H1 (cell line): ENCODE results near the gene IGF2BP3. TPM values are rescaled to one million over a fixed set of nuclear protein-coding genes. Genes with fewer than 3 reads are reported as not detected.

Experiments used
- CTCF ChIA-PET: fragments of 300-600 bp; sonication (Branson Sonifier 250); formaldehyde crosslinking; loops from one replicate; lab custom pipeline; 2021; ENCODE audit not compliant: partially characterized antibody; lab: Charles Lee
- POLR2A ChIA-PET: fragments of 300-600 bp; sonication (Branson Sonifier 250); formaldehyde crosslinking; loops from one replicate; lab custom pipeline; 2021; ENCODE audit warnings: inconsistent platforms; ENCODE audit not compliant: partially characterized antibody; lab: Charles Lee
- DNase-seq, 2 experiments: peaks; one replicate each; pipeline versions ENCODE4 v3.0.0 to v3.0.0-alpha.2; 2010 to 2022; ENCODE audit warnings: low spot score in 2 of 2, low read depth in 1 of 2, mixed read lengths in 1 of 2
- FAIRE-seq: peaks from 2 replicates; lab custom pipeline; 2011; peaks lifted over from hg19 to GRCh38; lab: Jason Lieb, UNC
- H2AFZ ChIP-seq: 2 replicates; pipeline ENCODE4 v1.8.1; 2012; ENCODE audit warnings: low read length, inconsistent platforms
- H2AK5ac ChIP-seq: 2 replicates; pipeline ENCODE4 v1.6.1; 2013; ENCODE audit warnings: low read depth, low read length
- H2BK120ac ChIP-seq: replicated peaks from 2 replicates; pipeline ENCODE3; 2013; ENCODE audit warnings: low read depth, low read length, inconsistent platforms
- H2BK12ac ChIP-seq: 2 replicates; pipeline ENCODE4 v1.6.1; 2013; ENCODE audit warnings: low read depth, low read length
- H2BK15ac ChIP-seq: 2 replicates; pipeline ENCODE4 v1.6.1; 2013; ENCODE audit warnings: low read length
- H2BK20ac ChIP-seq: 2 replicates; pipeline ENCODE4 v1.6.1; 2013; ENCODE audit warnings: low read length
- H2BK5ac ChIP-seq: 2 replicates; pipeline ENCODE4 v1.6.1; 2013; ENCODE audit warnings: low read depth, low read length
- H3K14ac ChIP-seq: 2 replicates; pipeline ENCODE4 v1.6.1; 2013; ENCODE audit warnings: inconsistent platforms; ENCODE audit not compliant: insufficient read length
- H3K18ac ChIP-seq: 2 replicates; pipeline ENCODE4 v1.6.1; 2013; ENCODE audit warnings: low read length; ENCODE audit errors: extremely low read depth
- H3K23ac ChIP-seq: 2 replicates; pipeline ENCODE4 v1.6.1; 2013; ENCODE audit warnings: inconsistent platforms; ENCODE audit not compliant: insufficient read length
- H3K23me2 ChIP-seq: 2 replicates; pipeline ENCODE4 v1.6.1; 2013; ENCODE audit warnings: low read depth, low read length
- H3K27ac ChIP-seq: 2 replicates; pipeline ENCODE4 v1.6.1; 2011; ENCODE audit warnings: low read depth, low read length, inconsistent platforms
- H3K27me3 ChIP-seq, 4 experiments: replicated peaks in 1 of 4; 1 replicate in 1 of 4; 2 replicates in 3 of 4; pipeline versions ENCODE4 v1.6.1 to v1.8.1; 2011 to 2013; ENCODE audit warnings: low read length in 3 of 4, mild to moderate bottlenecking in 3 of 4, inconsistent platforms in 2 of 4, mixed read lengths in 2 of 4, moderate library complexity in 1 of 4; ENCODE audit not compliant: control insufficient read depth in 3 of 4, insufficient read depth in 3 of 4; ENCODE audit errors: extremely low read depth in 1 of 4
- H3K36me3 ChIP-seq, 4 experiments: 2 replicates each; pipeline versions ENCODE4 v1.6.1 to v1.8.1; 2011 to 2013; ENCODE audit warnings: mild to moderate bottlenecking in 4 of 4, low read length in 3 of 4, moderate library complexity in 2 of 4, control low read depth in 1 of 4, inconsistent platforms in 1 of 4; ENCODE audit not compliant: insufficient read depth in 4 of 4, control insufficient read depth in 2 of 4
- H3K4ac ChIP-seq: replicated peaks from 2 replicates; pipeline ENCODE3; 2013; ENCODE audit warnings: low read length, low read depth, mixed read lengths, inconsistent platforms; ENCODE audit not compliant: insufficient read length
- H3K4me1 ChIP-seq, 4 experiments: replicated peaks in 1 of 4; 1 replicate in 1 of 4; 2 replicates in 3 of 4; pipeline versions ENCODE4 v1.6.1 to v1.8.1; 2011 to 2013; ENCODE audit warnings: low read length in 3 of 4, inconsistent platforms in 2 of 4, mixed read lengths in 1 of 4; ENCODE audit not compliant: insufficient read depth in 4 of 4, control insufficient read depth in 3 of 4
- H3K4me2 ChIP-seq, 2 experiments: 2 replicates each; pipeline versions ENCODE4 v1.6.1 to v1.8.1; 2011 to 2013; ENCODE audit warnings: low read depth in 2 of 2, low read length in 2 of 2, control low read depth in 1 of 2, inconsistent platforms in 1 of 2, mild to moderate bottlenecking in 1 of 2; ENCODE audit not compliant: insufficient read depth in 1 of 2
- H3K4me3 ChIP-seq, 4 experiments: fragments of 200-600, 300-600 bp in 1 of 4; sonication (generic), shearing (Covaris generic), sonication (Bioruptor Twin) in 1 of 4; 2 replicates each; pipeline versions ENCODE4 v1.5.1 to v1.8.1; 2011 to 2016; ENCODE audit warnings: low read length in 4 of 4, low read depth in 3 of 4, control low read depth in 2 of 4, inconsistent platforms in 2 of 4, mild to moderate bottlenecking in 2 of 4, mixed read lengths in 1 of 4, moderate library complexity in 1 of 4; ENCODE audit not compliant: insufficient read depth in 2 of 4; ENCODE audit errors: extremely low read depth in 1 of 4
- H3K56ac ChIP-seq: replicated peaks from 2 replicates; pipeline ENCODE3; 2013; ENCODE audit warnings: low read depth, mild to moderate bottlenecking, mixed read lengths, low read length, inconsistent platforms; ENCODE audit not compliant: insufficient read length
- H3K79me1 ChIP-seq: 2 replicates; pipeline ENCODE4 v1.6.1; 2013; ENCODE audit warnings: low read depth, low read length, control low read depth
- H3K79me2 ChIP-seq, 2 experiments: 2 replicates each; pipeline versions ENCODE4 v1.6.1 to v1.8.1; 2012 to 2013; ENCODE audit warnings: low read length in 2 of 2, mild to moderate bottlenecking in 2 of 2, inconsistent platforms in 1 of 2; ENCODE audit not compliant: insufficient read depth in 2 of 2, control insufficient read depth in 1 of 2
- H3K9ac ChIP-seq, 4 experiments: replicated peaks in 1 of 4; 1 replicate in 1 of 4; 2 replicates in 3 of 4; pipeline versions ENCODE4 v1.6.1 to v1.8.1; 2011 to 2013; ENCODE audit warnings: low read depth in 3 of 4, low read length in 3 of 4, control low read depth in 2 of 4, mild to moderate bottlenecking in 2 of 4, moderate library complexity in 2 of 4, inconsistent platforms in 1 of 4; ENCODE audit errors: extremely low read depth in 1 of 4
- H3K9me3 ChIP-seq, 2 experiments: 2 replicates each; pipeline versions ENCODE4 v1.6.1 to v1.8.1; 2012 to 2013; ENCODE audit warnings: mild to moderate bottlenecking in 2 of 2, moderate library complexity in 2 of 2, control low read depth in 1 of 2, inconsistent platforms in 1 of 2, low read depth in 1 of 2, low read length in 1 of 2, mixed read lengths in 1 of 2; ENCODE audit not compliant: insufficient read depth in 2 of 2
- H4K20me1 ChIP-seq, 2 experiments: replicated peaks in 1 of 2; 2 replicates each; pipeline versions ENCODE3 to v1.8.1; 2011 to 2013; ENCODE audit warnings: inconsistent platforms in 2 of 2, low read length in 2 of 2, mild to moderate bottlenecking in 1 of 2; ENCODE audit not compliant: insufficient read depth in 2 of 2, control insufficient read depth in 1 of 2
- H4K5ac ChIP-seq: 2 replicates; pipeline ENCODE4 v1.6.1; 2013; ENCODE audit warnings: low read length, low read depth, mixed read lengths, inconsistent platforms; ENCODE audit not compliant: insufficient read length
- H4K8ac ChIP-seq: 2 replicates; pipeline ENCODE4 v1.8.0; 2013; ENCODE audit warnings: mild to moderate bottlenecking, moderate library complexity, low read length, inconsistent platforms; ENCODE audit not compliant: insufficient read depth; ENCODE audit errors: extremely low read depth
- H4K91ac ChIP-seq: replicated peaks from 2 replicates; pipeline ENCODE3; 2013; ENCODE audit warnings: low read length, mixed read lengths, inconsistent platforms; ENCODE audit not compliant: insufficient read length
- CHD2 ChIP-seq: IDR thresholded peaks from 2 replicates; pipeline ENCODE4 v1.6.1; 2012; ENCODE audit warnings: low read length, improper control_type of control experiment
- CREB1 ChIP-seq: IDR thresholded peaks from 2 replicates; pipeline ENCODE4 v1.6.1; 2012; ENCODE audit warnings: inconsistent platforms
- CTCF ChIP-seq, 3 experiments: IDR thresholded peaks; 1 replicate in 2 of 3; 2 replicates in 1 of 3; pipeline versions ENCODE4 v1.5.1 to v1.6.1; 2011; ENCODE audit warnings: low read length in 3 of 3, mild to moderate bottlenecking in 3 of 3, inconsistent platforms in 2 of 3, low read depth in 1 of 3, moderate library complexity in 1 of 3; ENCODE audit not compliant: insufficient read depth in 1 of 3; ENCODE audit errors: control extremely low read depth in 1 of 3
- E2F6 ChIP-seq: IDR thresholded peaks from 2 replicates; pipeline ENCODE4 v1.6.1; 2012; ENCODE audit warnings: inconsistent platforms
- EZH2 ChIP-seq: fragments of 200-600 bp; sonication (generic); IDR thresholded peaks from 2 replicates; pipeline ENCODE4 v1.7.1; 2012; ENCODE audit warnings: low read depth, mild to moderate bottlenecking, moderate library complexity, low read length, inconsistent platforms; ENCODE audit not compliant: severe bottlenecking
- KDM5A ChIP-seq: fragments of 200-600 bp; IDR thresholded peaks from 2 replicates; pipeline ENCODE4 v1.7.1; 2012; ENCODE audit warnings: mild to moderate bottlenecking, low read length, inconsistent platforms, mixed read lengths
- POLR2AphosphoS5 ChIP-seq: IDR thresholded peaks from 2 replicates; pipeline ENCODE4 v1.6.1; 2011; ENCODE audit warnings: low read depth, low read length
- RBBP5 ChIP-seq: IDR thresholded peaks from 2 replicates; pipeline ENCODE4 v1.7.1; 2012; ENCODE audit warnings: low read depth, mild to moderate bottlenecking, inconsistent platforms, low read length, moderate library complexity, borderline replicate concordance
- TAF7 ChIP-seq: optimal IDR thresholded peaks from 2 replicates; pipeline ENCODE3; 2011; ENCODE audit warnings: low read depth, mild to moderate bottlenecking, inconsistent platforms, low read length, moderate library complexity, borderline replicate concordance
- ZNF274 ChIP-seq: IDR thresholded peaks from 2 replicates; pipeline ENCODE4 v1.7.0; 2012; ENCODE audit warnings: low read length, borderline replicate concordance; ENCODE audit errors: extremely low read depth
- WGBS, 2 experiments: shearing (Covaris generic) in 1 of 2; methylation state at CpG; one replicate each; pipeline versions ENCODE4 v1.1.6 to v1.1.7; 2013 to 2015; ENCODE audit warnings: low lambda C conversion rate in 2 of 2, mixed read lengths in 2 of 2, inconsistent platforms in 1 of 2, low coverage in 1 of 2, missing lambda C conversion rate in 1 of 2; ENCODE audit not compliant: insufficient replicate concordance in 2 of 2, insufficient coverage in 1 of 2, insufficient read length in 1 of 2; ENCODE audit errors: extremely low coverage in 1 of 2, missing lambda C conversion rate in 1 of 2; 5-methylcytosine and 5-hydroxymethylcytosine counted together
- polyA plus RNA-seq, 7 experiments: library from polyadenylated mRNA; depleted of rRNA in 3 of 7; stranded (reverse) in 5 of 7; unstranded in 2 of 7; fragments of >200 nt in 5 of 7; fragments of 200-250 nt in 2 of 7; gene quantifications; 1 replicate in 5 of 7; 2 replicates in 1 of 7; 4 replicates in 1 of 7; pipeline versions ENCODE4 v1.2.1 to v1.2.3, GENCODE V29; 2011 to 2013; ENCODE audit warnings: missing spikeins in 2 of 7, mixed read lengths in 2 of 7
- total RNA-seq: library from RNA; stranded (reverse); fragmentation: NEBNext Ultra II Directional; extraction: Animal tissue kit (Norgen Biotek cat#: 25700); gene quantifications from 2 replicates; pipeline ENCODE4 v1.2.1, GENCODE V29; 2021

IGF2BP3 gene
- total and polyA plus RNA-seq, 2 of the 8 experiments (the other 6 are each of a cell fraction or from before 2014, with no cell fraction given): 66.3 to 193 TPM

- Histone ChIP-seq H3K4ac (no peak overlapping the region), H3K4me2 (no peak overlapping the region), H2BK120ac (no peak overlapping the region), H2BK12ac (no peak overlapping the region), H3K23me2 (no peaks in the 10 kb centered on the region), H2BK15ac (no peak overlapping the region), H3K9me3 (no peaks in the 10 kb centered on the region), H3K4me3 (no peak overlapping the region), H3K79me2 (no peaks in the 10 kb centered on the region), H2AFZ (no peak overlapping the region), H3K18ac (no peak overlapping the region), H4K5ac (no peak overlapping the region), H3K14ac (no peak overlapping the region), H2AK5ac (no peak overlapping the region), H3K4me1 (no peaks in the 10 kb centered on the region), H4K20me1 (no peaks in the 10 kb centered on the region), H2BK5ac (no peak overlapping the region), H3K23ac (no peak overlapping the region), H3K27ac (no peak overlapping the region), H2BK20ac (no peak overlapping the region), H3K79me1 (no peaks in the 10 kb centered on the region), H4K8ac (no peak overlapping the region), H3K9ac (no peak overlapping the region), H3K56ac (no peak overlapping the region), H4K91ac (no peak overlapping the region), H3K36me3 (no peaks in the 10 kb centered on the region), H3K27me3 (no peaks in the 10 kb centered on the region)
- FAIRE-seq (no peak), DNase-seq (no peak)
- POLR2A ChIA-PET: interaction anchor here (0.9 to 1.3 kb wide), 3 partner anchors 22 to 251 kb away, joined by 3 read pairs; no protein-coding TSS in a partner anchor
- CTCF ChIA-PET: interaction anchor here (1.0 to 14.1 kb wide), 4 partner anchors 15 to 117 kb away, joined by 3 to 241 read pairs (median 7); no protein-coding TSS in a partner anchor
- 86% methylated on average over 2 of the region's 2 CpGs; no CpG with 5 or more reads in 1 of the 2 experiments for WGBS, 2 experiments
- TF ChIP-seq TAF7 (no peak), CREB1 (no peak), RBBP5 (no peak), CHD2 (no peak), EZH2 (no peak), ZNF274 (no peak), POLR2AphosphoS5 (no peak), KDM5A (no peak), E2F6 (no peak), CTCF (IDR thresholded peaks at IDR 0.05; ENCODE audit: control extremely low read depth in 1 of 3, insufficient read depth in 1 of 3, low read depth in 1 of 3, low read length in 3 of 3) (no peak)
Observed at GRCh38 chr7:23279819-23280525, 190.3 kb downstream of the IGF2BP3 start.
